GM12874 (cell line): ENCODE measurements around the gene ANKZF1.

ENCODE experiments used
- CTCF ChIP-seq: IDR thresholded peaks from 2 replicates; pipeline ENCODE4 v1.5.1; 2011; ENCODE audit warnings: low read depth, mild to moderate bottlenecking, control low read depth, low read length, moderate library complexity; ENCODE audit not compliant: insufficient read depth

Gene ANKZF1

DNA sequence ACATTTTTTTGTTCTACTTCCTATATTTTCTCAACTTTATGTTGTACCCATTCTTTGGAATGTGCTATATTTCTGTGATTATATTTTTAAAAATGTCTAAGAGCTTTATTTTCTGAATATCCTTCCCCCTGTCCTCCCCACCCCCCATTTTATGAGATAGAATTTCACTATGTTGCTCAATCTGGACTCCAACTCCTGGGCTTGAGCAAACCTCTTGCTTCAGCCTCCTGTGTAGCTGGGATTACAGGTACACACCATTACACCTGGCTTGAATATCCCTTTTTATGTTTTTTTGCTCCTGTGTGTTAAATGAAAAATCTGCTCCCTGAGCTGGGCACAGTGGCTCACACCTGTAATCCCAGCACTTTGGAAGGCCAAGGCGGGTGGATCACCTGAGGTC is 32.2 kb upstream of the ANKZF1 start:
- no peak for TF ChIP-seq CTCF

DNA sequence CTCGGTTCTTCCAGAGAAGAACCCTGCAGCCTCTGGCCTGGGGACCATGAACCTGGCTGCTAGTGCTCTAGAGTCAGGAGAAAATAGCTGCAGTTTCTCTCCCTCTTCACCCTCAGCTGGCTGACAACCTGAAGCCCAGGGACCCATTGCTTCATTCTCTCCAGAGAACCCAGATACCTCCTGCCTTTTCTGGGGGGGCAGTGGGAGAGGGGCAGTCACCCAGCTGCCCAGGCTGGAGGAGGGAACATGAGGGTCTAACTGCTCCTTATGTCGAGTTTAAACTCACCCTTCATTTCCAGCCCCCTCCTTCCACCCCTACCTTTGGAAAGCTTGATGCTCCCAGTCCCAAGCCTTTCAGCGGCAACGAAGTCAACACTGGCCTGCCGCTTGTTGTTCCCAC is 30.6 kb upstream of the ANKZF1 start:
- no peak for TF ChIP-seq CTCF

DNA sequence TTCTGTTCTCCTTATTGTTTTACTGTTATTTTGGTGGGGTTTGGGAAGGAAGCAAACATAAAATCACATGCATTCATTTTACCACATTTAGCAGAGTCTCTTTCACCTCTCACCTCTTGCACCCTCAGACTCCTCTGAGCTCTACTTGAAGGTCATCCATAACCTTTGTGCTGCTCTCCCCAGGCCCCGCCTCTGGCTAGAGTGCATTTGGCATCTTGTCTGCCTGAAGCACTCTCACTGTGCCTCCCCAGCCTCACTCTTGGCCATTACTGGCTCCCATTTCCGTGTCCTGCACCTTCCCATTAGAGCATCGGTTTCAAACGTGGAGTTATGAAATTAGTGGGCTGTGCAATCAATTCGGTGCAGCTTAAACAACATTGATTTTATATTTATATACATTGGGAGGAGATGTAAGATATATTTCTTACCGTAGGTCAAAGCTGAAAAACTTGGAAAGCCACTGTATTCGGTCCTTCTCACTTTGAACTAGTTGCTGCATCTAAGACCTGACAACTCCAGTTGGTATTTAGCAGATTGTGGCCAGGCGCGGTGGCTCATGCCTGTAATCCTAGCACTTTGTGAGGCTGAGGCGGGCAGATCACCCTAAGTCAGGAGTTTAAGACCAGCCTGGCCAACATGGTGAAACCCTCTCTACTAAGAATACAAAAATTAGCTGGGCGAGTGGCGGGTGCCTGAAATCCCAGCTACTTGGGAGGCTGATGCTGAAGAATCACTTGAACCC is 30.0 kb upstream of the ANKZF1 start:
- TF ChIP-seq CTCF: no peak

GRCh38 chr2:219204425-219205164 is 25.0 kb upstream of the ANKZF1 start:
- TF ChIP-seq CTCF: no peak

GRCh38 chr2:219205165-219205538 is 24.5 kb upstream of the ANKZF1 start:
- no peak for TF ChIP-seq CTCF

GRCh38 chr2:219205981-219206327 is 23.7 kb upstream of the ANKZF1 start:
- TF ChIP-seq CTCF: no peak

DNA sequence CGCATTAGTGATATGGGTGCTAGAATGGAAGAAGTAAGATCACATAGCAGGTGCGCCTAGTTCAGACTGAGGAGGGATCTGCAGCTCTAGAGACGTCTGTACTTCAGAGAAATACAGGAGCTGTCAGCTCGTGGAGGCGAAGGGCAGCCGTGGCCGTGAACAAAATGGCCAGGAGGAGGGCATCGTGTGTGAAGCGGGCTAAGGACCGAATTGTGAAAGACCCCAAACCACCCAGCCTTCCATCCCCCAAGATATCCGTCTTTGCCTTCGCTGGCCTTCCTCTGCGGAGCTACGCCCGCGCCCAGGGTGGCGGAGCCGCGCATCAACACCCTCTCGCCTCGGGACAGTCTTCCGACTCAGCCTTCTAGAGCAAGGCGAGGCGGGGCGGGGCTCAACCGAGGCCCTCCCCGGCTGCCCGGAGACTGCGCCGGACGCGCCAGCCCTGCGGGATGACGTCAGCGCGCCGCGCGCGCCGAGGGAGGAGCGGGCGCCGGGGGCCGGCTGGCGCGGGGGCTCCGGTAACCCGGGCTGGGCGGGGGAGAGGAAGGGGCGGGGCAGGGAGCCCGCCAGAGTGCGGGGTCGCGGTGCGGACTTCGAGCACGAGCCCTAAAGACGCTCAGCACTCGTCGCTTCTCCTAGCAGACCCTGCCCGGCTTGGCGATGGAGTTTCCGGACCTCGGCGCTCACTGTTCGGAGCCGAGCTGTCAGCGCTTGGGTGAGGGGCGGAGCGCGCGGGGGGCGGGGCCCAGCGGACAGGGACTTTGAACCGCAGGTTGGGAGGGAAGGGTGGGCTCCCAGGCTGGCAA is 23.1 kb upstream of the ANKZF1 start, which contains the start of gene ZFAND2B:
Gene ZFAND2B (plus strand): TSS at position 455 of the 806 bp plus-strand sequence. CDS start 206 bp downstream, at position 661.
- TF ChIP-seq CTCF: no peak
